ENCODE measurements around the gene DEFB116.
"Not testable (repeated sequence)": the region's sequence is repeated elsewhere in the genome, so short reads cannot be mapped to it uniquely, and the experiment has no call there.

The DEFB116 gene

DNA sequence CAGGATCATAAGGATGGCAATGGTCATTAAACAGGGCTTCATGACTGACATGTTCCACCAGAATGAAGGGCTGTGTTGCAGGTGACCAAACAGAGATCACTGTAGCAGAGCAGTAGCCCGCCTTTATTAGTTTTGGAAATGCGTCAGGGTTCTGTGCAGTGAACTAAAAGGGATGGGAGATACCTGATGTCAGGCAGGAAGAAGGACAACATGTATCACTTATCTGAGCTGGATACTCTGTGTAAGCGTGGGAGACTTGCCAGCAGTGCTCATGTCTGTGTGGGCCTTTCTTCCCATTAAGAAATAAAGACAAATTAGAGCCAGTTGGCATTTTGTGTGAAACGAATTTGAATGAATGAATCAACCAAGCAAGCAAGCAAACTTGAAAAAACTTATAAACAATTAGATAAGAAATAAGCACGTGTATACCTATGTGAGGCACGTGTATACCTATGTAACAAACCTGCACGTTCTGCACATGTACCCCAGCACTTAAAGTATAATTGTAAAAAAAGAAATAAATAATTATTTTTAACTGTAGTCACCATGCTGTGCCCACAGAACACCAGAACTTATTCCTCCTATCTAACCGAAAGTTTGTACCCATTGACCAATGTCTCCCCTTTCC lies at the start of gene DEFB116:
Gene DEFB116 (minus strand): TSS at position 51 of the 628 bp plus-strand sequence. CDS start 0 bp downstream, at position 51.
- DNase-seq (ENCODE audit: extremely low read depth in 1 of 2, low read depth in 1 of 2), result no peak

DNA sequence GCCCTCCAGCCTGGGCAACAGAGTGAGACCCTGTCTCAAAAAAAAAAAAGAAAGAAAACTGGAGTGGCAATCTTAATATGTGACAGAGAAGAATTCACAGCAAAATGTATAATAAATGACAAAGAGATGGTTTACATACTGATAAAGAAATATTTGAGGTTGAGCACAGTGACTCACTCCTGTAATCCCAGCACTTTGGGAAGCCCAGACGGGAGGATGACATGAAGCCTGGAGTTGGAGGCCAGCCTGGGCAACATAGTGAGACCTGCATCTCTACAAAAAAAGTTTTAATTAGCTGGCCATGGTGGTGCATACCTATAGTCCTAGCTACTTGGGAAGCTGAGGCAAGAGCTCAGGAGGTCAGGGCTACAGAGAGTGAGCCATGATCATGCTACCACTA lies 47.6 kb upstream of the DEFB116 start:
- DNase-seq (ENCODE audit: extremely low read depth in 1 of 2, low read depth in 1 of 2), result no peak

- no peak for DNase-seq (ENCODE audit: extremely low read depth in 1 of 2, low read depth in 1 of 2)
Measured at GRCh38 chr20:31341470-31341869, 33.1 kb upstream of the DEFB116 start.

- no peak for DNase-seq (ENCODE audit: extremely low read depth in 1 of 2, low read depth in 1 of 2)
Measured at GRCh38 chr20:31330893-31331292, 22.5 kb upstream of the DEFB116 start.

DNA sequence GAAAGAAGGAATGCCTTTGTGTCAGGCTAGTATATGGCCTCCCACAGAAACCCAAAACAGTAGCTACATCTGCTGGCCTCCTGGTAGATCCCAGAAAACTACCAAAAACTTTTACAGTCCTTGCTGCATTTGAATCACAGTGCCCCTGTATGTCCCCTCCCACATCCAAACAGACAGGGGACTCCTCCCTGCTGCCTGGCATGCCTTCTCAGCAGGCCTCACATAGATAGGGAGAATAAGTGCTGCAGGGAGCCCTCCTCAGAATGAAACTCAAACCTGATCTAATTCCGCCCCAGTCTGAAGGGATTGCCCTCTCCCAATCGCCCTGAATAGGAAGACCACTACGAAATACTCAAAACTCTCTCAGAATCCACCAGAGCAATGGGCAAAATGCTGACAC lies 14.1 kb upstream of the DEFB116 start:
- DNase-seq (ENCODE audit: extremely low read depth in 1 of 2, low read depth in 1 of 2), result no peak

- DNase-seq (ENCODE audit: extremely low read depth in 1 of 2, low read depth in 1 of 2), result not testable (repeated sequence)
Measured at GRCh38 chr20:31284964-31285363, 23.4 kb downstream of the DEFB116 start.

DNA sequence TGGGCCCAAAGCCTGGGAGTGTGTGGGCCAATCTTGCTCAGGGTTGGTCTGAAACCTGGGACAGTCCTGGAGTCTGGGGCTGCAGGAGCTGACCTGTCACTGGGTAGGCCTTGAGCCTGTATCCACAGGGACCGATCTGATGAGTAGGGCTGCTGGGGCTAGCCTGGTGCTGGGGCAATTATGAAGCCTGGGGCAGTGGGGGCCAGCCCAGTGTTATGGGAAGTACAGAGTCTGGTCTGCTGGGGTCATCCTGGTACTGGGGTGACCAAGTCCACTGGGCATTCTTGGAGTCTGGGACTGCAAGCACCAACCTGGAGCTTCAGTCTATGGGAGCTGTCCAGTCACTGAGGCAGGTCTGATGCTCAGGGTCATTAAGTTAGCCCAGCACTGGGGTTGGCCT lies 30.2 kb downstream of the DEFB116 start:
- DNase-seq (ENCODE audit: extremely low read depth in 1 of 2, low read depth in 1 of 2), result no peak

GRCh38 chr20:31274441-31274840 lies 33.9 kb downstream of the DEFB116 start:
- no peak for DNase-seq (ENCODE audit: extremely low read depth in 1 of 2, low read depth in 1 of 2)

- no peak for DNase-seq (ENCODE audit: extremely low read depth in 1 of 2, low read depth in 1 of 2)
Measured at GRCh38 chr20:31260326-31260932, 48.0 kb downstream of the DEFB116 start.

GRCh38 chr20:31257364-31257763 lies 51.0 kb downstream of the DEFB116 start, which contains the start of gene DEFB115:
Gene DEFB115 (plus strand): TSS chr20:31257664. CDS start chr20:31257664, 0 bp downstream.
- no peak for DNase-seq (ENCODE audit: extremely low read depth in 1 of 2, low read depth in 1 of 2)

- DNase-seq (ENCODE audit: extremely low read depth in 1 of 2, low read depth in 1 of 2), result no peak
Measured at GRCh38 chr20:31256959-31257358, 51.4 kb downstream of the DEFB116 start.

All from activated CD8-positive, alpha-beta memory T cell treated with anti-CD3 and anti-CD28 coated beads for 1 hour (primary cell).